IMR-90 (cell line): ENCODE measurements around the gene TMEM212. TPM values are rescaled to one million over a fixed set of nuclear protein-coding genes. Genes with fewer than 3 reads are reported as not detected.

Experiments
- ATAC-seq: fragments of 200-7000 bp; cut with Tn5 transposase; 2 replicates; pipeline ENCODE4 v1.9.1; 2020; ENCODE audit warnings: low read depth, mild to moderate bottlenecking, moderate library complexity
- BruUV-seq: library from RNA; stranded (reverse); fragments of 400-500 nt; replicated peaks from 2 replicates; lab custom pipeline; 2021; lab: Mats Ljungman, UMichigan
- CTCF ChIA-PET: fragments of 300-600 bp; formaldehyde crosslinking; extraction: SDS; loops from one replicate; lab custom pipeline; 2021; ENCODE audit warnings: antibody characterized with exemption; lab: Yijun Ruan, JAX
- POLR2A ChIA-PET: fragments of 300-600 bp; sonication (Branson Sonifier 250); formaldehyde crosslinking; loops from one replicate; lab custom pipeline; 2022; ENCODE audit warnings: antibody characterized with exemption; ENCODE audit not compliant: unreplicated experiment; lab: Charles Lee
- DNase-seq: peaks from one replicate; pipeline ENCODE4 v3.0.0; 2013
- H2AFZ ChIP-seq: replicated peaks from 2 replicates; pipeline ENCODE3; 2013; ENCODE audit warnings: low read length, mild to moderate bottlenecking; ENCODE audit not compliant: poor library complexity
- H2AK5ac ChIP-seq: 2 replicates; pipeline ENCODE4 v1.6.1; 2013; ENCODE audit warnings: low read depth, low read length, inconsistent platforms
- H2AK9ac ChIP-seq: replicated peaks from 2 replicates; pipeline ENCODE3; 2013; ENCODE audit warnings: mild to moderate bottlenecking, low read depth, low read length, moderate library complexity; ENCODE audit not compliant: poor library complexity
- H2BK120ac ChIP-seq: 2 replicates; pipeline ENCODE4 v1.6.1; 2013; ENCODE audit warnings: low read depth, low read length, inconsistent platforms
- H2BK15ac ChIP-seq: 3 replicates; pipeline ENCODE4 v1.6.1; 2013; ENCODE audit warnings: low read depth, low read length, inconsistent platforms
- H2BK20ac ChIP-seq: 2 replicates; pipeline ENCODE4 v1.6.1; 2013; ENCODE audit warnings: low read depth, mild to moderate bottlenecking, inconsistent platforms, low read length, moderate library complexity
- H2BK5ac ChIP-seq: 2 replicates; pipeline ENCODE4 v1.6.1; 2013; ENCODE audit warnings: mild to moderate bottlenecking, low read depth, low read length, inconsistent platforms; ENCODE audit not compliant: poor library complexity, severe bottlenecking
- H3K14ac ChIP-seq: replicated peaks from 2 replicates; pipeline ENCODE4 v1.6.1; 2013; ENCODE audit warnings: low read depth, low read length, inconsistent platforms
- H3K18ac ChIP-seq: 2 replicates; pipeline ENCODE4 v1.6.1; 2013; ENCODE audit warnings: low read depth, low read length, control low read depth
- H3K23ac ChIP-seq: 2 replicates; pipeline ENCODE4 v1.6.1; 2013; ENCODE audit warnings: low read depth, low read length, inconsistent platforms
- H3K27ac ChIP-seq: 2 replicates; pipeline ENCODE4 v1.5.1; 2013; ENCODE audit warnings: mild to moderate bottlenecking, control low read depth, low read length; ENCODE audit not compliant: insufficient read depth
- H3K27me3 ChIP-seq: 2 replicates; pipeline ENCODE4 v1.6.1; 2013; ENCODE audit warnings: low read length; ENCODE audit not compliant: control insufficient read depth, insufficient read depth
- H3K36me3 ChIP-seq: 2 replicates; pipeline ENCODE4 v1.6.1; 2013; ENCODE audit warnings: low read length, mixed read lengths; ENCODE audit not compliant: control insufficient read depth, insufficient read depth
- H3K4ac ChIP-seq: 2 replicates; pipeline ENCODE4 v1.6.1; 2013; ENCODE audit warnings: low read depth, low read length, inconsistent platforms
- H3K4me1 ChIP-seq: 2 replicates; pipeline ENCODE4 v1.6.1; 2013; ENCODE audit warnings: low read length, mixed read lengths; ENCODE audit not compliant: control insufficient read depth, insufficient read depth
- H3K4me2 ChIP-seq: 2 replicates; pipeline ENCODE4 v1.6.1; 2013; ENCODE audit warnings: low read depth, mild to moderate bottlenecking, control low read depth, low read length, moderate library complexity
- H3K4me3 ChIP-seq: 2 replicates; pipeline ENCODE4 v1.5.1; 2013; ENCODE audit warnings: low read depth, mild to moderate bottlenecking, control low read depth, low read length, moderate library complexity; ENCODE audit not compliant: insufficient read depth
- H3K56ac ChIP-seq: 2 replicates; pipeline ENCODE4 v1.6.1; 2013; ENCODE audit warnings: low read length, inconsistent platforms; ENCODE audit not compliant: insufficient read depth; ENCODE audit errors: extremely low read depth
- H3K79me1 ChIP-seq, 2 experiments: 2 replicates each; pipeline ENCODE4 v1.6.1; 2013; ENCODE audit warnings: low read length in 2 of 2, inconsistent platforms in 1 of 2, low read depth in 1 of 2
- H3K9ac ChIP-seq: 2 replicates; pipeline ENCODE4 v1.6.1; 2013; ENCODE audit warnings: low read depth, low read length, control low read depth
- H3K9me1 ChIP-seq: 2 replicates; pipeline ENCODE4 v1.6.1; 2013; ENCODE audit warnings: low read length, inconsistent platforms; ENCODE audit not compliant: insufficient read depth
- H3K9me3 ChIP-seq: 2 replicates; pipeline ENCODE4 v1.6.1; 2013; ENCODE audit warnings: low read length; ENCODE audit not compliant: control insufficient read depth, insufficient read depth
- H4K20me1 ChIP-seq: 2 replicates; pipeline ENCODE4 v1.6.1; 2013; ENCODE audit warnings: low read length, inconsistent platforms; ENCODE audit not compliant: insufficient read depth
- H4K5ac ChIP-seq: 2 replicates; pipeline ENCODE4 v1.6.1; 2013; ENCODE audit warnings: mild to moderate bottlenecking, low read depth, low read length, control low read depth
- H4K8ac ChIP-seq, 2 experiments: 2 replicates each; pipeline ENCODE4 v1.6.1; 2013; ENCODE audit warnings: low read depth in 2 of 2, low read length in 2 of 2, control low read depth in 1 of 2, inconsistent platforms in 1 of 2
- H4K91ac ChIP-seq: 2 replicates; pipeline ENCODE4 v1.6.1; 2013; ENCODE audit warnings: low read depth, low read length, inconsistent platforms; ENCODE audit not compliant: insufficient read depth
- BHLHE40 ChIP-seq: fragments of 150-350 bp; IDR thresholded peaks from 2 replicates; pipeline ENCODE4 v1.6.1; 2016; ENCODE audit warnings: mild to moderate bottlenecking, low read depth, low read length
- CEBPB ChIP-seq: IDR thresholded peaks from 2 replicates; pipeline ENCODE4 v1.6.1; 2012; ENCODE audit warnings: low read depth, low read length, improper control_type of control experiment
- CTCF ChIP-seq: conservative IDR thresholded peaks from 2 replicates; pipeline ENCODE4 v1.5.1; 2012; ENCODE audit warnings: mild to moderate bottlenecking, low read depth, low read length, improper control_type of control experiment
- FOS ChIP-seq: fragments of 150-350 bp; IDR thresholded peaks from 2 replicates; pipeline ENCODE4 v1.6.1; 2016; ENCODE audit warnings: low read depth, low read length
- MAZ ChIP-seq: IDR thresholded peaks from 2 replicates; pipeline ENCODE4 v1.6.1; 2012; ENCODE audit warnings: low read depth, mild to moderate bottlenecking, low read length, improper control_type of control experiment, moderate library complexity, borderline replicate concordance
- RAD21 ChIP-seq: IDR thresholded peaks from 2 replicates; pipeline ENCODE4 v1.6.1; 2012; ENCODE audit warnings: low read length, improper control_type of control experiment
- RCOR1 ChIP-seq: IDR thresholded peaks from 2 replicates; pipeline ENCODE4 v1.6.1; 2012; ENCODE audit warnings: mild to moderate bottlenecking, low read length, improper control_type of control experiment; ENCODE audit not compliant: insufficient replicate concordance
- RFX5 ChIP-seq: IDR thresholded peaks from 2 replicates; pipeline ENCODE4 v1.8.0; 2012; ENCODE audit warnings: low read depth, mild to moderate bottlenecking, low read length, moderate library complexity
- SMC3 ChIP-seq: fragments of 150-350 bp; IDR thresholded peaks from 2 replicates; pipeline ENCODE4 v1.6.1; 2016; ENCODE audit warnings: low read depth, mild to moderate bottlenecking, antibody characterized with exemption, low read length, moderate library complexity
- USF2 ChIP-seq: fragments of 150-350 bp; IDR thresholded peaks from 2 replicates; pipeline ENCODE4 v1.6.1; 2017; ENCODE audit warnings: mild to moderate bottlenecking, antibody characterized with exemption, low read length, low read depth
- WGBS, 2 experiments: methylation state at CpG; one replicate each; pipeline versions ENCODE4 v1.1.5 to v1.1.7; 2013; ENCODE audit warnings: missing lambda C conversion rate in 2 of 2; ENCODE audit not compliant: insufficient read length in 1 of 2; ENCODE audit errors: extremely low coverage in 2 of 2; 5-methylcytosine and 5-hydroxymethylcytosine counted together
- dilution Hi-C: fragments of 300-500 bp; cut with HindIII; formaldehyde crosslinking; loops from one replicate; pipeline ENCODE4 v1.14.3; 2018; ENCODE audit warnings: low sequenced_read_pairs; ENCODE audit not compliant: unreplicated experiment
- in situ Hi-C: fragments of 300-500 bp; cut with MboI; formaldehyde crosslinking; loops from 3 replicates; pipeline ENCODE4 v1.14.3; 2019; ENCODE audit warnings: low sequenced_read_pairs, inconsistent platforms, mixed read lengths
- intact Hi-C: fragments of 100-400 bp; cut with micrococcal nuclease; formaldehyde crosslinking; loops from 2 replicates; pipeline ENCODE4 v1.10.0; 2022
- polyA plus RNA-seq, 3 experiments: library from polyadenylated mRNA; depleted of rRNA; stranded (reverse); fragments of >200 nt; gene quantifications; 2 replicates each; pipeline ENCODE4 v1.2.3, GENCODE V29; 2012; ENCODE audit warnings: low replicate concordance in 1 of 3
- total RNA-seq: library from RNA; depleted of rRNA; stranded (reverse); fragments of >200 nt; gene quantifications from 2 replicates; pipeline ENCODE4 v1.2.3, GENCODE V29; 2012

TMEM212 gene
- total and polyA plus RNA-seq, 2 of the 4 experiments (the other 2 are of a cell fraction): not detected

- H2BK15ac ChIP-seq: no peak overlapping the region
- dilution Hi-C loops (no loop called here), intact Hi-C loops (no loop called here), in situ Hi-C loops (no loop called here)
- TF ChIP-seq CEBPB (peak; percentile 98), FOS (peak; percentile 67; the same call in 1 of the 2 replicates), MAZ (no peak; the same call in 1 of the 2 replicates), RCOR1 (no peak), RAD21 (peak; percentile 17; the same call in 1 of the 2 replicates), USF2 (peak; percentile 8; the same call in 1 of the 2 replicates), BHLHE40 (peak; percentile 81), SMC3 (no peak), CTCF (no peak), RFX5 (no peak)
- peak overlapping the region; percentile 30; the same call in 1 of the 2 replicates for H2BK20ac ChIP-seq
- peak overlapping the region; percentile 72 for H2BK5ac ChIP-seq
- H3K9me1 ChIP-seq: no peaks in the 10 kb centered on the region
- BruUV-seq: no TSS peak
- no peaks in the 10 kb centered on the region for H3K9me3 ChIP-seq
- peak overlapping the region; percentile 57 for H2AK5ac ChIP-seq
- no peak overlapping the region for H2AFZ ChIP-seq
- H4K20me1 ChIP-seq: no peaks in the 10 kb centered on the region
- DNase-seq (peak; percentile 99), ATAC-seq (0 out of 2 replicates have a peak, but pooled peaks have one; percentile 4)
- peak overlapping the region in 1 of 2 experiments; percentile 1; a peak in 1 of 4 replicates for H4K8ac ChIP-seq
- H2BK120ac ChIP-seq: no peak overlapping the region
- H3K4me2 ChIP-seq: no peak overlapping the region; the same call in 1 of the 2 replicates
- ChIA-PET POLR2A (no interaction called here), CTCF (interaction anchor here (1.1 to 1.6 kb wide), 2 partner anchors 18 to 19 kb away, joined by 3 to 7 read pairs; no protein-coding TSS in a partner anchor)
- H3K36me3 ChIP-seq: no peaks in the 10 kb centered on the region
- peak overlapping the region; percentile 42 for H3K4ac ChIP-seq
- H3K9ac ChIP-seq: no peak overlapping the region
- H2AK9ac ChIP-seq: no peak overlapping the region
- no CpG with 5 or more reads among the region's 4 CpGs for WGBS, 2 experiments
- H3K14ac ChIP-seq: 0 out of 2 replicates have a peak overlapping the region, but pooled peaks have one; percentile 0
- H4K5ac ChIP-seq: peak overlapping the region; percentile 8; the same call in 1 of the 2 replicates
- H3K23ac ChIP-seq: 0 out of 2 replicates have a peak overlapping the region, but pooled peaks have one; percentile 7
- H3K4me1 ChIP-seq: peaks cover 10% of the 10 kb centered on the region
- peaks cover 6 to 17% of the 10 kb centered on the region in 2 experiments; a peak in 3 of 4 replicates for H3K79me1 ChIP-seq
- no peak overlapping the region for H3K4me3 ChIP-seq
- no peaks in the 10 kb centered on the region for H3K27me3 ChIP-seq
- peak overlapping the region; percentile 96; the same call in 1 of the 2 replicates for H3K27ac ChIP-seq
- H3K56ac ChIP-seq: no peak overlapping the region
- peak overlapping the region; percentile 39; the same call in 1 of the 2 replicates for H4K91ac ChIP-seq
- H3K18ac ChIP-seq: peak overlapping the region; percentile 94
Observed at GRCh38 chr3:171811295-171811912, 31.7 kb upstream of the TMEM212 start.
